ENCODE data around the gene SMC3.

DNA sequence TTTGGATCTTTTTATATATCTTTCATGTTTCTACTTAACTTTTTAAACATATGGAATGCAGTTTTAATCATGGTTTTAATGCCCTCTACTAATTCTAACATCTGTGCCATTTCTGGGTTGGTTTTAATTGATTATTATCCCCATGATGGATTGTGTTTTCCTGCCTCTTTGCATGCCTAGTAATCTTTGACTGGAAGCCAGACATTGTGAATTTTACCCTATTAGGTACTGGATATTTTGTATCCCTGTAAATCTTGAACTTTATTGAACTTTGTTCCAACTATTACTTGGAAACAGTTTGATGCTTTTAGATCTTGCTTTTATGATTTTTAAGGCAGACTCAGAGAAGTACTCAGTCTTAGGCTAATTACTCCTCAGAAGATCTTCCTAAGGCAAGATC lies 60.7 kb downstream of the SMC3 start:
- TF ChIP-seq, protein P1, sequence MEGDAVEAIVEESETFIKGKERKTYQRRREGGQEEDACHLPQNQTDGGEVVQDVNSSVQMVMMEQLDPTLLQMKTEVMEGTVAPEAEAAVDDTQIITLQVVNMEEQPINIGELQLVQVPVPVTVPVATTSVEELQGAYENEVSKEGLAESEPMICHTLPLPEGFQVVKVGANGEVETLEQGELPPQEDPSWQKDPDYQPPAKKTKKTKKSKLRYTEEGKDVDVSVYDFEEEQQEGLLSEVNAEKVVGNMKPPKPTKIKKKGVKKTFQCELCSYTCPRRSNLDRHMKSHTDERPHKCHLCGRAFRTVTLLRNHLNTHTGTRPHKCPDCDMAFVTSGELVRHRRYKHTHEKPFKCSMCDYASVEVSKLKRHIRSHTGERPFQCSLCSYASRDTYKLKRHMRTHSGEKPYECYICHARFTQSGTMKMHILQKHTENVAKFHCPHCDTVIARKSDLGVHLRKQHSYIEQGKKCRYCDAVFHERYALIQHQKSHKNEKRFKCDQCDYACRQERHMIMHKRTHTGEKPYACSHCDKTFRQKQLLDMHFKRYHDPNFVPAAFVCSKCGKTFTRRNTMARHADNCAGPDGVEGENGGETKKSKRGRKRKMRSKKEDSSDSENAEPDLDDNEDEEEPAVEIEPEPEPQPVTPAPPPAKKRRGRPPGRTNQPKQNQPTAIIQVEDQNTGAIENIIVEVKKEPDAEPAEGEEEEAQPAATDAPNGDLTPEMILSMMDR (IDR thresholded peaks at IDR 0.05), result no peak
- TF ChIP-seq POLR2A (IDR thresholded peaks at IDR 0.05), result no peak
